ENCODE results near the gene HS6ST1. TPM values are rescaled to one million over a fixed set of nuclear protein-coding genes. Genes with fewer than 3 reads are reported as not detected.

Gene HS6ST1
- polyA plus RNA-seq, 1 donor (not counting 4 experiments of a cell fraction or from before 2014, with no cell fraction given), result 6.3 TPM

DNA sequence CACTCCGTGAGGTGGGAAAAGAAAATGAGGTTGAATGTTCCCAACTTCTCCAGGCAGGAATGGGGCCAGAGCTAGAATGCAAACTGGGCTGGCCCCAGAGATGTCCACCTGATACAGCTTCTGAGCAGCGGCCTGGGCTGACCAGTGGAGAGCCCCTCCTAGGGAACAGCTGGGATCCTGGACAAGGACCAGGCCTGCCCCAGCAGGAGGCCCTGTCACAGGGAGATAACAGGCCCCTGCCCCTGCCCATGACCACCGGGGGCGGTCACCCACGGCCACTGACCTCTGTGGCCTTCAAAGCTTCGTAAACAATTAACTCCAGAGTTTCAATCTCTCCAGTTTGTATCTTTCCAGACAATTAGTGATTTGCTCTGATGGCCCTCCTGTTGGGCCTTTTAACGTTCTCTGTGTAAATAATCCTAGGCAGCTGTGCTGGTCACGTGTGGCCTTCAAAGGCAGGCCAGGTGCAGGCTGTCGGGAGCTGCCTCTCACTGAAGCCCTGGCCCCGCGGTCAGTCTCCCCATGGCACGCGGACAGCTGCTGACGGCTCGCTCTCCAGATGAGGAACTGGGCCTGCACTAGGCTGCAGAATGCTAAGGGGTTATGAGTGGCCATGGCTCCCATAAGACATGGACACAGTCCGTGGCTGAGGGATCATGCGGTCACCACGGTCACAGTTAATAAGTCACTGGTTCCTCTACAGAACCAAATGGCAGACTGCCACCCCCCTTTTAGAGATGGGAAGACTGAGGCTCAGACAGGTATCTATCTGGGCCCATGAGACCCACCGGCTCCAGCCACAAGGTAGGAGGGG, 9.2 kb downstream of the HS6ST1 start:
- Histone ChIP-seq H3K79me2 (ENCODE audit: control insufficient read depth, insufficient read depth, low read length) (peaks cover 76% of the 10 kb centered on the region), H3K4me1 (ENCODE audit: control insufficient read depth, extremely low read depth, insufficient read depth, low read length) (peaks cover 29% of the 10 kb centered on the region), H2AFZ (ENCODE audit: control insufficient read depth, low read length) (no peak overlapping the region), H3K4me2 (ENCODE audit: control insufficient read depth, extremely low read depth, insufficient read depth, low read depth, low read length) (no peak overlapping the region), H3K9me3 (ENCODE audit: control insufficient read depth, low read depth, low read length) (no peaks in the 10 kb centered on the region), H3K27me3 (ENCODE audit: control insufficient read depth, extremely low read depth, insufficient read depth, low read length) (no peaks in the 10 kb centered on the region), H3K4me3 (ENCODE audit: control insufficient read depth in 2 of 3, extremely low read depth in 1 of 3, insufficient read depth in 2 of 3, low read depth in 1 of 3, low read length in 3 of 3) (no peak overlapping the region), H3K36me3 (ENCODE audit: control insufficient read depth in 2 of 2, extremely low read depth in 1 of 2, insufficient read depth in 2 of 2, low read length in 2 of 2) (peaks cover 0 to 2% of the 10 kb centered on the region in 2 experiments), H4K20me1 (ENCODE audit: control insufficient read depth, extremely low read depth, insufficient read depth, low read length) (peaks cover 23% of the 10 kb centered on the region), H3K9ac (ENCODE audit: control insufficient read depth, extremely low read depth, insufficient read depth, low read length) (no peak overlapping the region), H3K9me1 (ENCODE audit: control insufficient read depth, extremely low read depth, insufficient read depth, low read length) (no peaks in the 10 kb centered on the region), H3K27ac (ENCODE audit: control insufficient read depth, insufficient read depth, low read length) (no peak overlapping the region)
- TF ChIP-seq, protein P1, sequence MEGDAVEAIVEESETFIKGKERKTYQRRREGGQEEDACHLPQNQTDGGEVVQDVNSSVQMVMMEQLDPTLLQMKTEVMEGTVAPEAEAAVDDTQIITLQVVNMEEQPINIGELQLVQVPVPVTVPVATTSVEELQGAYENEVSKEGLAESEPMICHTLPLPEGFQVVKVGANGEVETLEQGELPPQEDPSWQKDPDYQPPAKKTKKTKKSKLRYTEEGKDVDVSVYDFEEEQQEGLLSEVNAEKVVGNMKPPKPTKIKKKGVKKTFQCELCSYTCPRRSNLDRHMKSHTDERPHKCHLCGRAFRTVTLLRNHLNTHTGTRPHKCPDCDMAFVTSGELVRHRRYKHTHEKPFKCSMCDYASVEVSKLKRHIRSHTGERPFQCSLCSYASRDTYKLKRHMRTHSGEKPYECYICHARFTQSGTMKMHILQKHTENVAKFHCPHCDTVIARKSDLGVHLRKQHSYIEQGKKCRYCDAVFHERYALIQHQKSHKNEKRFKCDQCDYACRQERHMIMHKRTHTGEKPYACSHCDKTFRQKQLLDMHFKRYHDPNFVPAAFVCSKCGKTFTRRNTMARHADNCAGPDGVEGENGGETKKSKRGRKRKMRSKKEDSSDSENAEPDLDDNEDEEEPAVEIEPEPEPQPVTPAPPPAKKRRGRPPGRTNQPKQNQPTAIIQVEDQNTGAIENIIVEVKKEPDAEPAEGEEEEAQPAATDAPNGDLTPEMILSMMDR (optimal IDR thresholded peaks at IDR 0.05 in 1 of 3, IDR thresholded peaks at IDR 0.05 in 1 of 3, conservative IDR thresholded peaks at IDR 0.05 in 1 of 3; ENCODE audit: extremely low read depth in 1 of 3, insufficient read depth in 2 of 3, low read length in 3 of 3), result no peak
- no peak for TF ChIP-seq EZH2 (IDR thresholded peaks at IDR 0.05; ENCODE audit: low read length)
- FAIRE-seq (no peak), DNase-seq (ENCODE audit: low read depth, low spot score) (no peak)
- dilution Hi-C loops (cut with MboI; ENCODE audit: extremely low pct_ligation_motif_present, low sequenced_read_pairs), result no loop called here

DNA sequence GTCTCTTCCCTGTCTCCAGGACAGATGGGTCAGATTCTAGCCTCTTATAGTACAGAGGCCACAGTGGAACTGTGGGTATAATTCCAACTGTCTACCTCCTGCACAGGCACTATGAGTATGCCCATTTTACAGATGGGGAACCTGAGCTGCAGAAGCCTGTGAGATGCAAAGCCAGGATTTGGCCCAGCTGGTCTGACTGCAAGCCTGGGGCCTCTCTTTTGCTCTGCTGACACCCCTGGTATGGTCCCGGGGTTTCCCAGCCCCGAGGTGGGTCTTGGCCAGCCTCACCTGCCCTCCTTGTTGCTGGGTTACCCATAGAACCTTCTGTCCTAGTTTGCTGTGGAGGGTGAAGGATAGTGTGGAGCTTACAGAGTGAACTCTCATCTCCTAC, 9.8 kb downstream of the HS6ST1 start:
- no peak overlapping the region for H2AFZ ChIP-seq (ENCODE audit: control insufficient read depth, low read length)
- H3K9ac ChIP-seq (ENCODE audit: control insufficient read depth, extremely low read depth, insufficient read depth, low read length), result no peak overlapping the region
- H3K4me3 ChIP-seq (ENCODE audit: control insufficient read depth in 2 of 3, extremely low read depth in 1 of 3, insufficient read depth in 2 of 3, low read depth in 1 of 3, low read length in 3 of 3), result no peak overlapping the region
- no peak for FAIRE-seq
- DNase-seq (ENCODE audit: low read depth, low spot score), result no peak
- H3K4me2 ChIP-seq (ENCODE audit: control insufficient read depth, extremely low read depth, insufficient read depth, low read depth, low read length), result no peak overlapping the region
- H3K9me3 ChIP-seq (ENCODE audit: control insufficient read depth, low read depth, low read length), result no peaks in the 10 kb centered on the region
- H4K20me1 ChIP-seq (ENCODE audit: control insufficient read depth, extremely low read depth, insufficient read depth, low read length), result peaks cover 26% of the 10 kb centered on the region
- H3K9me1 ChIP-seq (ENCODE audit: control insufficient read depth, extremely low read depth, insufficient read depth, low read length), result no peaks in the 10 kb centered on the region
- dilution Hi-C loops (cut with MboI; ENCODE audit: extremely low pct_ligation_motif_present, low sequenced_read_pairs), result no loop called here
- peaks cover 32% of the 10 kb centered on the region for H3K4me1 ChIP-seq (ENCODE audit: control insufficient read depth, extremely low read depth, insufficient read depth, low read length)
- no peaks in the 10 kb centered on the region for H3K27me3 ChIP-seq (ENCODE audit: control insufficient read depth, extremely low read depth, insufficient read depth, low read length)
- H3K36me3 ChIP-seq (ENCODE audit: control insufficient read depth in 2 of 2, extremely low read depth in 1 of 2, insufficient read depth in 2 of 2, low read length in 2 of 2), result no peaks in the 10 kb centered on the region
- TF ChIP-seq, protein P1 (optimal IDR thresholded peaks at IDR 0.05 in 1 of 3, IDR thresholded peaks at IDR 0.05 in 1 of 3, conservative IDR thresholded peaks at IDR 0.05 in 1 of 3; ENCODE audit: extremely low read depth in 1 of 3, insufficient read depth in 2 of 3, low read length in 3 of 3), result no peak
- TF ChIP-seq EZH2 (IDR thresholded peaks at IDR 0.05; ENCODE audit: low read length), result no peak
- no peak overlapping the region for H3K27ac ChIP-seq (ENCODE audit: control insufficient read depth, insufficient read depth, low read length)
- H3K79me2 ChIP-seq (ENCODE audit: control insufficient read depth, insufficient read depth, low read length), result peaks cover 76% of the 10 kb centered on the region
